NB4 (cell line): ENCODE results near the gene FMOD.

Source experiments
- POLR2A ChIP-seq: IDR thresholded peaks from 2 replicates; pipeline ENCODE4 v1.6.1; 2011; ENCODE audit warnings: mild to moderate bottlenecking; ENCODE audit not compliant: insufficient read length; ENCODE audit errors: extremely low read depth
- TF ChIP-seq, protein P1 (sequence below): IDR thresholded peaks from one replicate; pipeline ENCODE4 v1.5.1; 2012; ENCODE audit warnings: low read depth, low read length

DNA sequence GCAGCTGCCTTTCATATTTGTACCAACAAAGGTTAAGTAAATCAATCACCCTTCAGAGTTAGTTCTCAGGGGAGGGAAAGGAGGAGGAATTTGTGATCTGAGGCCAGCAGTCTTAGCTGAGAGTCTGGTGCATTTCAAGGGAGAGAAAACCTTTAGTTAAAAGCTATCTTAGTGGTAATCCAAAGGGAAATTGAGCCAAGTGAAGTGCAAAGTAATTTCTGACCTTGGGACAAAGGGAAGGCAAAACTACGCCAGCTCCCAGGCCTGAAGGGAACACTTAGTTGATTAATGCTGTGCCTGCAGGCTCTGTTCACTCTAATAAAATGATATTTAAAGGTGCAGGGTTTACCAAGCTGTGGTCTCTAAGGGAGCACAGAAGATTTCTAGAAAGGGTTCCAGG, 23.1 kb upstream of the FMOD start:
- TF ChIP-seq, protein P1, sequence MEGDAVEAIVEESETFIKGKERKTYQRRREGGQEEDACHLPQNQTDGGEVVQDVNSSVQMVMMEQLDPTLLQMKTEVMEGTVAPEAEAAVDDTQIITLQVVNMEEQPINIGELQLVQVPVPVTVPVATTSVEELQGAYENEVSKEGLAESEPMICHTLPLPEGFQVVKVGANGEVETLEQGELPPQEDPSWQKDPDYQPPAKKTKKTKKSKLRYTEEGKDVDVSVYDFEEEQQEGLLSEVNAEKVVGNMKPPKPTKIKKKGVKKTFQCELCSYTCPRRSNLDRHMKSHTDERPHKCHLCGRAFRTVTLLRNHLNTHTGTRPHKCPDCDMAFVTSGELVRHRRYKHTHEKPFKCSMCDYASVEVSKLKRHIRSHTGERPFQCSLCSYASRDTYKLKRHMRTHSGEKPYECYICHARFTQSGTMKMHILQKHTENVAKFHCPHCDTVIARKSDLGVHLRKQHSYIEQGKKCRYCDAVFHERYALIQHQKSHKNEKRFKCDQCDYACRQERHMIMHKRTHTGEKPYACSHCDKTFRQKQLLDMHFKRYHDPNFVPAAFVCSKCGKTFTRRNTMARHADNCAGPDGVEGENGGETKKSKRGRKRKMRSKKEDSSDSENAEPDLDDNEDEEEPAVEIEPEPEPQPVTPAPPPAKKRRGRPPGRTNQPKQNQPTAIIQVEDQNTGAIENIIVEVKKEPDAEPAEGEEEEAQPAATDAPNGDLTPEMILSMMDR, result no peak
- no peak for TF ChIP-seq POLR2A
